Smooth muscle cell (in vitro differentiated cells): ENCODE measurements around the gene FPR2. TPM values are rescaled to one million over a fixed set of nuclear protein-coding genes. Genes with fewer than 3 reads are reported as not detected.

Experiments
- DNase-seq: peaks from one replicate; lab custom pipeline; 2025; ENCODE audit not compliant: unreplicated experiment; lab: John Stamatoyannopoulos, UW
- H2AFZ ChIP-seq: fragments of 200-600 bp; sonication (generic); 2 replicates; pipeline ENCODE4 v1.6.0; 2016; ENCODE audit warnings: antibody characterized with exemption, low read depth, mild to moderate bottlenecking
- H3F3A ChIP-seq: fragments of 200-600 bp; sonication (generic); 2 replicates; pipeline ENCODE4 v1.6.0; 2017; ENCODE audit warnings: antibody characterized with exemption, low read depth
- H3K27ac ChIP-seq: fragments of 200-600 bp; sonication (generic); 2 replicates; pipeline ENCODE4 v1.5.1; 2016; ENCODE audit warnings: low read depth, mild to moderate bottlenecking
- H3K27me3 ChIP-seq: fragments of 200-600 bp; sonication (generic); 2 replicates; pipeline ENCODE4 v1.6.1; 2016; ENCODE audit warnings: low read depth, mild to moderate bottlenecking
- H3K36me3 ChIP-seq: fragments of 200-600 bp; sonication (generic); 2 replicates; pipeline ENCODE4 v1.5.1; 2016; ENCODE audit warnings: low read depth
- H3K4me1 ChIP-seq: fragments of 200-600 bp; sonication (generic); 2 replicates; pipeline ENCODE4 v1.5.1; 2016; ENCODE audit warnings: low read depth
- H3K4me2 ChIP-seq: fragments of 200-600 bp; sonication (generic); 2 replicates; pipeline ENCODE4 v1.6.0; 2016; ENCODE audit warnings: mild to moderate bottlenecking
- H3K4me3 ChIP-seq: fragments of 200-600 bp; sonication (generic); 2 replicates; pipeline ENCODE4 v1.5.1; 2016; ENCODE audit warnings: mild to moderate bottlenecking
- H3K79me2 ChIP-seq: fragments of 200-600 bp; sonication (generic); 2 replicates; pipeline ENCODE4 v1.6.0; 2016; ENCODE audit warnings: low read depth, mild to moderate bottlenecking
- H3K9ac ChIP-seq: fragments of 200-600 bp; sonication (generic); 2 replicates; pipeline ENCODE4 v1.6.0; 2016; ENCODE audit warnings: low read depth
- H3K9me3 ChIP-seq: fragments of 200-600 bp; sonication (generic); replicated peaks from 2 replicates; pipeline ENCODE4 v1.5.1; 2016; ENCODE audit warnings: low read depth
- H4K20me1 ChIP-seq: fragments of 200-600 bp; sonication (generic); 2 replicates; pipeline ENCODE4 v1.6.0; 2016; ENCODE audit warnings: low read depth
- WGBS: methylation state at CpG from one replicate; pipeline ENCODE4 v1.1.7; 2016; ENCODE audit warnings: low lambda C conversion rate; 5-methylcytosine and 5-hydroxymethylcytosine counted together
- polyA plus RNA-seq: library from polyadenylated mRNA; unstranded; fragments of >200 nt; fragmentation: Nextera tagmentation; extraction: Ambion mirVana; gene quantifications from 2 replicates; pipeline ENCODE4 v1.2.1, GENCODE V29; 2016
- total RNA-seq: library from RNA; depleted of rRNA; stranded (reverse); fragments of >200 nt; gene quantifications from 2 replicates; pipeline ENCODE4 v1.2.3, GENCODE V29; 2014
- TF ChIP-seq, protein P1 (sequence below): fragments of 200-600 bp; sonication (generic); IDR thresholded peaks from 2 replicates; pipeline ENCODE4 v1.5.1; 2017; ENCODE audit warnings: borderline replicate concordance, mild to moderate bottlenecking, antibody characterized with exemption; ENCODE audit not compliant: insufficient read depth, poor library complexity, severe bottlenecking

Gene FPR2, protein sequence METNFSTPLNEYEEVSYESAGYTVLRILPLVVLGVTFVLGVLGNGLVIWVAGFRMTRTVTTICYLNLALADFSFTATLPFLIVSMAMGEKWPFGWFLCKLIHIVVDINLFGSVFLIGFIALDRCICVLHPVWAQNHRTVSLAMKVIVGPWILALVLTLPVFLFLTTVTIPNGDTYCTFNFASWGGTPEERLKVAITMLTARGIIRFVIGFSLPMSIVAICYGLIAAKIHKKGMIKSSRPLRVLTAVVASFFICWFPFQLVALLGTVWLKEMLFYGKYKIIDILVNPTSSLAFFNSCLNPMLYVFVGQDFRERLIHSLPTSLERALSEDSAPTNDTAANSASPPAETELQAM
- total RNA-seq (0.13 TPM in 1 of 2 replicates, not detected in the other), polyA plus RNA-seq (not detected in 2 replicates)

DNA sequence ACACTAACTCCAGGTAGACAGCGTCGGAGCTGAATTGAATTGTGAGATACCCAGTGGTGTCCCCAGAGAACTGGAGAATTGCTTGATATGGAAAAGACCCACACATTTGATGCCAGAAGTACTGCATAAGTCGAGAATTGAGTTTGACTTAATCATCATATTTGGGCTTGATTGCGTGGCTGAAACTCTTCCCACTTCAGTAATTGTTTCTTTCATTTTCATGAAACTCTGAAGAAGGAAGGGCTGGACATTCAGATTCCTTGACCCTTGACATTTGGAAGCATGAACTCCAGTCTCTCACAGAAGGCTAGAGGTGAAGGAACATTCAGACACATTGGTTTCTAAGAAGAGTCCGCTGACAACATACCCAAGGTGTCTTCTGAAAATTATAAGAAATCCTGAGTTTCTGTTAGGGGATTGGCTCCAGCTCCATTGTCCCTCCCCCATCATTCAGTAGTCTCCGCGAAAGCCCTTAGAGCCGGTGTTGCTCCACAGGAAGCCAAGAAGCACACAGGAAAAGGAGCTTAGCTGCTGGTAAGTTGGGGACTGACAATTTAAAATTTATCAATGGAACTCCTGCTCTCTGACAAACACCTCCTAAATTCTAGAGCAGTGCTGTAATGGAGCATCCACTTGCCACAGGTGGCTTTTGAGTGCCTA, at the start of gene FPR2:
Gene FPR2, plus strand, starts transcription at position 484 of the 660 bp plus-strand sequence. CDS start 7,479 bp downstream, outside the sequence.
- H3K27me3 ChIP-seq: no peaks in the 10 kb centered on the region
- no peaks in the 10 kb centered on the region for H3K79me2 ChIP-seq
- H3K27ac ChIP-seq: no peak within 1 kb of the TSS
- H4K20me1 ChIP-seq: no peaks in the 10 kb centered on the region
- no peak within 1 kb of the TSS for H3K9ac ChIP-seq
- no peak within 1 kb of the TSS for H3K4me2 ChIP-seq
- 81% methylated on average over 8 of the region's 8 CpGs for WGBS
- no peaks in the 10 kb centered on the region for H3K36me3 ChIP-seq
- TF ChIP-seq, protein P1, sequence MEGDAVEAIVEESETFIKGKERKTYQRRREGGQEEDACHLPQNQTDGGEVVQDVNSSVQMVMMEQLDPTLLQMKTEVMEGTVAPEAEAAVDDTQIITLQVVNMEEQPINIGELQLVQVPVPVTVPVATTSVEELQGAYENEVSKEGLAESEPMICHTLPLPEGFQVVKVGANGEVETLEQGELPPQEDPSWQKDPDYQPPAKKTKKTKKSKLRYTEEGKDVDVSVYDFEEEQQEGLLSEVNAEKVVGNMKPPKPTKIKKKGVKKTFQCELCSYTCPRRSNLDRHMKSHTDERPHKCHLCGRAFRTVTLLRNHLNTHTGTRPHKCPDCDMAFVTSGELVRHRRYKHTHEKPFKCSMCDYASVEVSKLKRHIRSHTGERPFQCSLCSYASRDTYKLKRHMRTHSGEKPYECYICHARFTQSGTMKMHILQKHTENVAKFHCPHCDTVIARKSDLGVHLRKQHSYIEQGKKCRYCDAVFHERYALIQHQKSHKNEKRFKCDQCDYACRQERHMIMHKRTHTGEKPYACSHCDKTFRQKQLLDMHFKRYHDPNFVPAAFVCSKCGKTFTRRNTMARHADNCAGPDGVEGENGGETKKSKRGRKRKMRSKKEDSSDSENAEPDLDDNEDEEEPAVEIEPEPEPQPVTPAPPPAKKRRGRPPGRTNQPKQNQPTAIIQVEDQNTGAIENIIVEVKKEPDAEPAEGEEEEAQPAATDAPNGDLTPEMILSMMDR: no peak
- no peak within 1 kb of the TSS for H3K4me3 ChIP-seq
- H2AFZ ChIP-seq: no peak within 1 kb of the TSS
- no peak for DNase-seq
- H3K4me1 ChIP-seq: no peaks in the 10 kb centered on the region
- no peaks in the 10 kb centered on the region for H3K9me3 ChIP-seq
- H3F3A ChIP-seq: no peaks in the 10 kb centered on the region

DNA sequence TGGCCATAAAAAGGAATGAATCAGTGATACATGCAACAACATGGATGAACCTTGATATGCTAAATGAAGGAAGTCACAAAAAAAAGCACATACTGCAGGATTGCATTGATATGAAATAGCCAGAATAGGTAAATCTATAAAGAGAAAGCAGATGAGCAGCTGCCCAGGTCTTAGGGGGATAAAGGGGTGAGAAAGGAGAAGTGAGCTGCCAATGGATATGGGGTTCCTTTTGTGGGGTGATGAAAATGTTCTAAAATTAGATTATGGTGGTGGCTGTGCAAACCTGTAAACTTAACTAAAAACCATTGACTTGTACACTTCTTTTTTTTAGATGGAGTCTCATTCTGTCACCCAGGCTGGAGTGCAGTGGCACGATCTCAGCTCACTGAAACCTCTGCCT, 49.3 kb upstream of the FPR2 start:
- Histone ChIP-seq H4K20me1 (no peaks in the 10 kb centered on the region), H2AFZ (no peak overlapping the region), H3K36me3 (no peaks in the 10 kb centered on the region), H3K4me3 (no peak overlapping the region), H3K9ac (no peak overlapping the region), H3K79me2 (no peaks in the 10 kb centered on the region), H3K4me2 (no peak overlapping the region), H3K9me3 (no peaks in the 10 kb centered on the region), H3K27ac (no peak overlapping the region), H3K27me3 (peaks cover 6% of the 10 kb centered on the region), H3F3A (peaks cover 28% of the 10 kb centered on the region), H3K4me1 (no peaks in the 10 kb centered on the region)
- TF ChIP-seq, protein P1: no peak
- 90% methylated on average over 1 of the region's 1 CpG for WGBS
- DNase-seq: no peak

DNA sequence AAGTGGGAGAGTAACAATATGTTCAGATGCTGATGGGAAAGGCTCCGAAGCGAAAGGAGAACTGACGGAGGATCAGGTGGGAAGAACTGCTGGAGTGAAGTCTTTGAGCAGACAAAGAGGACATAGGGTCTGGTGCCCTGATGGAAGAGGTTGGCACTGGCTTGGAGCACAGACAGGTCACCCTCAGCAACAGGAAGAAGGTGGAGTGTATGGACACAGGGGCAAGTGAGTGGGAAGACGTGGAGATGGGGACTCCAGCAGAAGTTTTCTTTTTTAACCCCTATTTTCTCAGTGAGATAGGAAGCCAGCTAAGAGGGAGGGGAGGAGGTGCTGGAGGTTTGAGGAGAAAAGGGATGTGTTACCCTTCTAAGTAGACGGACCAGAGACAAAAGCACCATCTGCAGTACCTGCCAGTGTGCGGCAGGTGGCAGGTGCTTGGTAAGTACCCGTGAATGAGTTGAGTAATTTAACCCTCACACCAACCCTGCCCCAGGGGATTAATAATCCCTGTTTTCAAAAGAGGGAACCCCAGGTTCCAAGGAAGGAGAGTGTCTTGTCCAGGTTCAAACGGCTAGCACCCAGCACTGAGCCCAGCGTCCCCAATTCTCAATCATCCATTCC, 48.4 kb upstream of the FPR2 start:
- Histone ChIP-seq H3K36me3 (no peaks in the 10 kb centered on the region), H3K79me2 (no peaks in the 10 kb centered on the region), H3K4me1 (no peaks in the 10 kb centered on the region), H3K9me3 (no peaks in the 10 kb centered on the region), H3F3A (peaks cover 22% of the 10 kb centered on the region), H3K4me2 (no peak overlapping the region), H4K20me1 (no peaks in the 10 kb centered on the region), H3K27me3 (peaks cover 15% of the 10 kb centered on the region), H3K27ac (no peak overlapping the region), H3K9ac (no peak overlapping the region), H2AFZ (no peak overlapping the region), H3K4me3 (no peak overlapping the region)
- WGBS: 45% methylated on average over 9 of the region's 9 CpGs
- TF ChIP-seq, protein P1: peak; percentile 29
- no peak for DNase-seq
